HEK293T (cell line): ENCODE data around the gene LRRC27.

Source experiments
- ARNT ChIP-seq: fragments of 450-650 bp; IDR thresholded peaks from 2 replicates; pipeline ENCODE4 v1.6.1; 2017; ENCODE audit warnings: mild to moderate bottlenecking
- BHLHE40 ChIP-seq: fragments of 450-650 bp; IDR thresholded peaks from 2 replicates; pipeline ENCODE4 v1.6.1; 2016; ENCODE audit warnings: mild to moderate bottlenecking, moderate library complexity, borderline replicate concordance
- CTBP1 ChIP-seq: fragments of 450-650 bp; IDR thresholded peaks from 2 replicates; pipeline ENCODE4 v1.6.1; 2016; ENCODE audit warnings: borderline replicate concordance
- ELF4 ChIP-seq: fragments of 450-650 bp; IDR thresholded peaks from 2 replicates; pipeline ENCODE4 v1.6.1; 2017; ENCODE audit warnings: antibody characterized with exemption
- FOXA1 ChIP-seq: fragments of 450-650 bp; IDR thresholded peaks from 2 replicates; pipeline ENCODE4 v1.6.1; 2016; ENCODE audit warnings: mild to moderate bottlenecking
- FOXK2 ChIP-seq: fragments of 450-650 bp; IDR thresholded peaks from 2 replicates; pipeline ENCODE4 v1.6.1; 2016; ENCODE audit warnings: mild to moderate bottlenecking
- FOXM1 ChIP-seq: fragments of 450-650 bp; IDR thresholded peaks from 2 replicates; pipeline ENCODE4 v1.6.1; 2017; ENCODE audit warnings: mild to moderate bottlenecking, borderline replicate concordance
- LEF1 ChIP-seq: fragments of 450-650 bp; IDR thresholded peaks from 2 replicates; pipeline ENCODE4 v1.6.1; 2017; ENCODE audit warnings: mild to moderate bottlenecking, borderline replicate concordance
- NFRKB ChIP-seq: fragments of 450-650 bp; IDR thresholded peaks from 2 replicates; pipeline ENCODE4 v1.6.1; 2016; ENCODE audit warnings: mild to moderate bottlenecking, moderate library complexity
- PKNOX1 ChIP-seq: fragments of 450-650 bp; IDR thresholded peaks from 2 replicates; pipeline ENCODE4 v1.6.1; 2016
- SP1 ChIP-seq: fragments of 450-650 bp; IDR thresholded peaks from 2 replicates; pipeline ENCODE4 v1.6.1; 2017
- SUZ12 ChIP-seq: fragments of 450-650 bp; IDR thresholded peaks from 2 replicates; pipeline ENCODE4 v1.6.1; 2016; ENCODE audit warnings: mild to moderate bottlenecking
- TARDBP ChIP-seq: fragments of 450-650 bp; IDR thresholded peaks from 2 replicates; pipeline ENCODE4 v1.6.1; 2016
- ZNF384 ChIP-seq: fragments of 450-650 bp; IDR thresholded peaks from 2 replicates; pipeline ENCODE4 v1.6.1; 2016

GRCh38 chr10:132292287-132293200, 39.4 kb upstream of the LRRC27 start:
- TF ChIP-seq TARDBP (no peak), SUZ12 (no peak), SP1 (no peak), FOXM1 (no peak), PKNOX1 (no peak), CTBP1 (no peak), LEF1 (no peak), FOXK2 (no peak), ZNF384 (no peak), BHLHE40 (no peak), NFRKB (no peak), FOXA1 (no peak), ELF4 (no peak), ARNT (no peak)
